IPS-18a (cell line): ENCODE data around the gene EP400.

Experiments
- H3K27ac ChIP-seq: one replicate; pipeline ENCODE4 v1.5.1; 2013; ENCODE audit warnings: low read length
- H3K27me3 ChIP-seq: one replicate; pipeline ENCODE4 v1.6.1; 2013; ENCODE audit warnings: mild to moderate bottlenecking, low read length; ENCODE audit not compliant: control insufficient read depth, insufficient read depth
- H3K36me3 ChIP-seq: one replicate; pipeline ENCODE4 v1.6.1; 2013; ENCODE audit warnings: low read depth, low read length; ENCODE audit not compliant: control insufficient read depth
- H3K4me1 ChIP-seq: one replicate; pipeline ENCODE4 v1.6.1; 2013; ENCODE audit warnings: low read depth, low read length; ENCODE audit not compliant: control insufficient read depth
- H3K4me3 ChIP-seq: one replicate; pipeline ENCODE4 v1.5.1; 2013; ENCODE audit warnings: low read length
- H3K9ac ChIP-seq: one replicate; pipeline ENCODE4 v1.6.1; 2013; ENCODE audit warnings: mild to moderate bottlenecking, low read length, moderate library complexity
- H3K9me3 ChIP-seq: one replicate; pipeline ENCODE4 v1.6.1; 2013; ENCODE audit warnings: low read depth, low read length; ENCODE audit not compliant: control insufficient read depth

The EP400 gene

DNA sequence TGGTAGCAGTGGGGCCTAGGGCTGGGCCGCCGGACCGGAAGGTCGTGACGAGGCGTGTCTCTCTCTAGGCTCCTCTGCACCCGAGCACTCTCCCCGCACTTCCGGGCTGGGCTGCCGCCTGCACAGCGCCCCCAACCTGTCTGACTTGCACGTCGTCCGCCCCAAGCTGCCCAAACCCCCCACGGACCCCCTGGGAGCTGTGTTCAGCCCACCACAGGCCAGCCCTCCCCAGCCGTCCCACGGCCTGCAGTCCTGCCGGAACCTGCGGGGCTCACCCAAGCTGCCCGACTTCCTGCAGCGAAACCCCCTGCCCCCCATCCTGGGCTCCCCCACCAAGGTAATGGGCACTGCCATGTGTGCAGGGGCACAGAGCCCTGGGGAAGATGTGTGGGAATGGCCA is 33.9 kb upstream of the EP400 start:
- H3K4me3 ChIP-seq, result no peak overlapping the region
- H3K9me3 ChIP-seq, result no peaks in the 10 kb centered on the region
- no peak overlapping the region for H3K9ac ChIP-seq
- H3K36me3 ChIP-seq, result peaks cover 45% of the 10 kb centered on the region
- H3K27me3 ChIP-seq, result no peaks in the 10 kb centered on the region
- H3K27ac ChIP-seq, result no peak overlapping the region
- H3K4me1 ChIP-seq, result no peaks in the 10 kb centered on the region

DNA sequence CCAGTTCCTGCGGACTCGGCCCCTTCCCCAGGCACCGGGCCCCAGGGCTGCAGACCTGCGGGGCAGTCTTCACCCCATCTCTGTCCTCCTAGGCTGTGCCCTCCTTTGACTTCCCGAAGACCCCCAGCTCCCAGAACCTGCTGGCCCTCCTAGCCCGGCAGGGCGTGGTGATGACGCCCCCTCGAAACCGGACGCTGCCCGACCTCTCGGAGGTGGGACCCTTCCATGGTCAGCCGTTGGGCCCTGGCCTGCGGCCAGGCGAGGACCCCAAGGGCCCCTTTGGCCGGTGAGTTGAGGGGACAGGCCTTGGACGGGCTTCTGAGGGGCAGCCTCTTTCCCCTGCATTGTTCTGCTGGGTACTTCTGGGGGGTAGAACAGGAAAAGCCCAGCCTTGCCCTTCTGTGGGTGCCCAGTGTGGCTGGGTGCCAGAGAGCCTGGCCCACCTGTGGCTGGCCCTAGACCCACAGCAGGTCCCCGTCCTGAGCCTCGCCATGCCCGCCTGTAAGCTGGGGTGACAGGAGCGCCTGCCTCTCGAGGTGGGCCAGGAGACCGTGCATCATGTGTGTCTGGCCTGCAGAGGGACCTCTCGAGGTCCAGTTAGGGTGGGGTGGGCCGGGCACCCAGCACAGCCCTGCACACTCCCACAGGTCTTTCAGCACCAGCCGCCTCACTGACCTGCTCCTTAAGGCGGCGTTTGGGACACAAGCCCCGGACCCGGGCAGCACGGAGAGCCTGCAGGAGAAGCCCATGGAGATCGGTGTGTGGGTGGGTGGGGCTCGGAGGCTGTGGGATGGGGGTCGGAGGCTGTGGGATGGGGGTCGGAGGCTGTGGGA is 33.2 kb upstream of the EP400 start:
- Histone ChIP-seq H3K9me3 (no peaks in the 10 kb centered on the region), H3K9ac (no peak overlapping the region), H3K27ac (no peak overlapping the region), H3K4me3 (no peak overlapping the region), H3K36me3 (peaks cover 44% of the 10 kb centered on the region), H3K4me1 (no peaks in the 10 kb centered on the region), H3K27me3 (no peaks in the 10 kb centered on the region)

DNA sequence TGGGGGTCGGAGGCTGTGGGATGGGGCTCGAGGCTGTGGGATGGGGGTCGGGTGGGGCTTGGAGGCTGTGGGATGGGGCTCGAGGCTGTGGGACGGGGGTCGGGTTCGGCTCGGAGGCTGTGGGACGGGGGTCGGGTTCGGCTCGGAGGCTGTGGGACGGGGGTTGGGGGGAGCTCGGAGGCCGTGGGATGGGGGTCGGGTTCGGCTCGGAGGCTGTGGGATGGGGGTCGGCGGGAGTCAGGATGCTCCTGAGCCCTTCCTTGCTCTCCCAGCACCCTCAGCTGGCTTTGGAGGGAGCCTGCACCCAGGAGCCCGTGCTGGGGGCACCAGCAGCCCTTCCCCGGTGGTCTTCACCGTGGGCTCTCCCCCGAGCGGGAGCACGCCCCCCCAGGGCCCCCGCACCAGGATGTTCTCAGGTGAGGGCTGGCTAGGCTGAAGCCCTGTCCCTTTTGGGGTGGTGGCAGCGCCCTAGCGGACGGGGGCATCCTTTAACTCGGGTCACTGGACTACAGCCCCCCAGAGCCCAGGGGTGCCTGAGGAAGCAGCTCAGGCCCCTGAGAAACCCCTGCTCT is 32.5 kb upstream of the EP400 start:
- H3K27ac ChIP-seq, result no peak overlapping the region
- H3K36me3 ChIP-seq, result peaks cover 40% of the 10 kb centered on the region
- no peak overlapping the region for H3K9ac ChIP-seq

DNA sequence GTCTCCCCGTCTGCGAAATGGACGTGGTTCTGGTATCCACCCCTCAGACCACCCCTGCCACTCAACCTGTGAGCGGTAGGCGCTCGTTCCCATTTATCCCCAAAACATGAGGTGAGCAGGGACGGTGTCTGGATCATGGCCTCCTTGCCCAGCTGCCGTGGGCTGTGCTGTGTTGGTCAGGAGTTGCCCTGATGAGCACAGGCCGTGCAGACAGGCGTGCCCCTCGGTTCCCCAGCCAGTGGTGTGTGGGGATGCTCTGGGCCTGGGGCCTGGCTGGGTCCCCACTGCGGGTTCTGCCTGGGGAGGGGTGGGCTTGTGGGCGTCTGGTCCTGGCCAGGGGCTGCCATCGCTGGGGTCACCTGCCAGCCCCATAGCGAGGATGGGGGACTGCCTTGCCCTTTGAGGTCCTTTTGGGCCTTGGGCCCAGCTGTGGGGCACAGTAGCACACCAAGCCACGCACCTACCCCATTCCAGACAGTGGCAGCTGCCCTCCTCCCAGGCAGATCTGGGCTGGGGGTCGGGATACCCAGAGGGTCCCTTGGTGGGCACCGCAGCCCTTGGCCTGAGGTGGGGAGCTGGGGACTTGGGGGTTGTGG is 31.9 kb upstream of the EP400 start:
- Histone ChIP-seq H3K27ac (no peak overlapping the region), H3K36me3 (peaks cover 39% of the 10 kb centered on the region), H3K9ac (no peak overlapping the region), H3K4me1 (no peaks in the 10 kb centered on the region), H3K9me3 (no peaks in the 10 kb centered on the region), H3K4me3 (no peak overlapping the region), H3K27me3 (no peaks in the 10 kb centered on the region)

More for the DNA sequence above, 32.5 kb upstream of the EP400 start:
- no peaks in the 10 kb centered on the region for H3K9me3 ChIP-seq
- H3K4me1 ChIP-seq, result no peaks in the 10 kb centered on the region
- H3K4me3 ChIP-seq, result no peak overlapping the region
- no peaks in the 10 kb centered on the region for H3K27me3 ChIP-seq

DNA sequence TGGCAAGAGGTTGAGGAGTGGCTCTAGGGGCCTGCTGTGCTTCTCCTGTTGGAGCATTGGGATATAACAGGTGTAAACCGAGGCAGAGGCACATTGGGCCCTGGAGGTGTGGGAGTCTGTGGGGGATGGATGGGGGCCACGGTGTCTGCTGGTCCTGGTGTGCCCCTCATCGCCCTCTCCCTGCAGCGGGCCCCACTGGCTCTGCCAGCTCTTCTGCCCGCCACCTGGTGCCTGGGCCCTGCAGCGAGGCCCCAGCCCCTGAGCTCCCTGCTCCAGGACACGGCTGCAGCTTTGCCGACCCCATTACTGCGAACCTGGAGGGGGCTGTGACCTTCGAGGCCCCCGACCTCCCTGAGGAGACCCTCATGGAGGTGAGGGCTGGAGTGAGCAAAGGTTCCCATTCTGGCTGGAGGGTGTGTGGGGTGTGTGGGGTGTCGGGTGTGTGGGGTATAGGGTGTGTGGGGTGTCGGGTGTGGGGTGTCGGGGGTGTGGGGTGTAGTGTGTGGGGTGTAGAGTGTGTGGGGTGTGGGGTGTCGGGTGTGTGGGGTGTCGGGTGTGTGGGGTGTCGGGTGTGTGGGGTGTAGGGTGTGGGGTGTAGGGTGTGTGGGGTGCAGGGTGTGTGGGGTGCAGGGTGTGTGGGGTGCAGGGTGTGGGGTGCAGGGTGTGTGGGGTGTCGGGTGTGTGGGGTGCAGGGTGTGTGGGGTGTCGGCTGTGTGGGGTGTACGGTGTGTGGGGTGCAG is 31.3 kb upstream of the EP400 start:
- Histone ChIP-seq H3K9ac (no peak overlapping the region), H3K27me3 (no peaks in the 10 kb centered on the region), H3K36me3 (peaks cover 39% of the 10 kb centered on the region), H3K4me1 (no peaks in the 10 kb centered on the region), H3K27ac (no peak overlapping the region), H3K9me3 (no peaks in the 10 kb centered on the region), H3K4me3 (no peak overlapping the region)

DNA sequence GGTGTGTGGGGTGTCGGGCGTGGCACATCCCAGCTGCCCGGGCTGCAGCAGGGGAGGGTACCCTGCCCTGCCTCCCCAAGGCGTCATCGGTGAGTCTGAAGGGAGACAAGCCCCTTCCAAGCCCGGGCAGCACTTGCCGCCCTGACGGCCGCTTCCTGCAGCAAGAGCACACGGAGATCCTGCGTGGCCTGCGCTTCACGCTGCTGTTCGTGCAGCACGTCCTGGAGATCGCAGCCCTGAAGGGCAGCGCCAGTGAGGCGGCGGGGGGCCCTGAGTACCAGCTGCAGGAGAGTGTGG is 30.7 kb upstream of the EP400 start:
- peaks cover 36% of the 10 kb centered on the region for H3K36me3 ChIP-seq
- no peak overlapping the region for H3K4me3 ChIP-seq
- no peaks in the 10 kb centered on the region for H3K4me1 ChIP-seq
- H3K9me3 ChIP-seq, result no peaks in the 10 kb centered on the region
- H3K9ac ChIP-seq, result no peak overlapping the region
- no peak overlapping the region for H3K27ac ChIP-seq
- no peaks in the 10 kb centered on the region for H3K27me3 ChIP-seq

DNA sequence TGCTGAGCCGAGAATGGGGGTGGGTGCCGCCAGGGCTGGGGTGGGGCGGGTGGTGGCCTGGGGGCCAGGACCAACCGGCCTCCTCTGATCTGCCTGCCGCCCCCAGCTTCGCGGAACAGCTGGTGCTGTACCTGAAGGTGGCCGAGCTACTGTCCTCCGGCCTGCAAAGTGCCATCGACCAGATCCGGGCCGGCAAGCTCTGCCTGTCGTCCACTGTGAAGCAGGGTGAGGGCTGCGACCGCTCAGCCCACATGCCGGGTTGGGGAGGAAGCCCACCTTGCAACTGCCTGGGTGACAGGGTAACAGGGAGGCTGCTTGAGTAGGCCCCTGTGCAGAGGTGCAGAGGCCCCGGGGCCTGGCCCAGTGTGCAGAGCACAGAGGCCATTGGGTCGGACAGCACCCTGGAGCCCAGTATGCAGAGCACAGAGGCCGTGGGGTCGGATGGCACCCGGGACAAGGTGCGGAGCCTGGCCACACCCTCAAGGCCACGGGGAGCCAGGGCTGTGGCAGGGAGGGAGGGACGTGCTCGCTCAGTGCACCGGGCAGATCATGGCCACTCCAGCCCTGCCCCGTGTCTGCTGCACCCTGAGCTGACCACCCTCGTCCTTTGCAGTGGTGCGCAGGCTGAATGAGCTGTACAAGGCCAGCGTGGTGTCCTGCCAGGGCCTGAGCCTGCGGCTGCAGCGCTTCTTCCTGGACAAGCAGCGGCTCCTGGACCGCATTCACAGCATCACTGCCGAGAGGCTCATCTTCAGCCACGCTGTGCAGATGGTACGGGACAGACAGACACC is 30.2 kb upstream of the EP400 start:
- peaks cover 30% of the 10 kb centered on the region for H3K36me3 ChIP-seq
- no peaks in the 10 kb centered on the region for H3K4me1 ChIP-seq
- H3K27ac ChIP-seq, result no peak overlapping the region
- H3K27me3 ChIP-seq, result no peaks in the 10 kb centered on the region
- no peak overlapping the region for H3K9ac ChIP-seq
- H3K4me3 ChIP-seq, result no peak overlapping the region
- H3K9me3 ChIP-seq, result no peaks in the 10 kb centered on the region

DNA sequence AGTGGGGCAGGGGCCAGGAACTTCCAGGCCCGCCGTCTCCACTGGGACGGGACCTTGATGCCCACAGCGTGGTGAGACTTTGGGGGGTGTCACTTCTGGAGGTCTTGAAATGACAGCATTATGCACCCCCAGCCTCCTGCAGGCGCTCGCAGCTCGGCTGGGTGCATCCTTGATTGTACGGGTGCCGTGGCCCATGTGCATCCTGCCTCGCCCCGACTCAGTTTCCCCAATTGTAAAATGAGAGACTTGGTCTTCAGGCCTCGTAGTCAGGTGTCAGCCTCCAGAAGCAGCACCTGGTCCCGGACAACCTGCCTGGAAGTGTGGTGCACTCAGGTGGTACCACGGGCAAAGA is 29.6 kb upstream of the EP400 start:
- Histone ChIP-seq H3K27ac (no peak overlapping the region), H3K27me3 (no peaks in the 10 kb centered on the region), H3K4me3 (no peak overlapping the region), H3K36me3 (peaks cover 25% of the 10 kb centered on the region), H3K9ac (no peak overlapping the region), H3K9me3 (no peaks in the 10 kb centered on the region), H3K4me1 (no peaks in the 10 kb centered on the region)

DNA sequence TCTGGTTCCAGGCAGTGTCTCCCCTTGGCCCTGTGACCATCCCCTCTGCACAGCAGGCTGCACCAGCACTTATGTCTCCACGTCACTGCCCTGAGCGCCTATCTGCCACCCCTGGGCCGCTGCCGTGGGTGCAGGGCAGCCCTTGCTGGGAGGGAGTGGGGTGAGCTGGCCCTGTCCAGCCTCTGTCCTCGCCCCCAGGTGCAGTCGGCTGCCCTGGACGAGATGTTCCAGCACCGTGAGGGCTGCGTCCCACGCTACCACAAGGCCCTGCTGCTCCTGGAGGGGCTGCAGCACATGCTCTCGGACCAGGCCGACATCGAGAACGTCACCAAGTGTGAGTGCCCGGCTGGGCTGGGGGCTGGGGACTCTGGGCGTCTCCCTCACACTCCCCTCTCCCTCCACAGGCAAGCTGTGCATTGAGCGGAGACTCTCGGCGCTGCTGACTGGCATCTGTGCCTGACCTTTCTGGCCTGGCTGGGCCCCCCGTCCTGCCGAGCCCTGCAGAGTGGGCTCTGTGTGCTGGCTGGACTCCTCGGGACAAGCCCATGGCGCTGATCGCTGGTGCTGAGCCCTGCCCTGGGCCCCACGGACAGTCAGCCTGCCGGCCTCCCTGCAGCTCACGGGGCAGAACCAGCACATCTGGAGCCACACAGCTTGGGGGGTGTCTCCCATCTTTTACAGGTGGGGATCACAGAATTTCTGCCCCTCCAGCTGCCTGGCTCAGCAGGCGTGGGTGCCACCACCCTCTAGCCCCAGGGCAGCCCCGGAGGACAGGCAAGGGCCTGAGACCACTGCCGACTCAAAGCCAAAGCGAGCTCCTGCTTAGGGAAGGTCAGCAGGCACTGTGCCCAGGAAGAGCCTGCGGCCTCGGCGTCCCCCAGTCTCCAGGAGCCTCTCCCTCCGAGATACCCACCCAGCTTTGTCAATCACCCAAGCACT is 28.6 kb upstream of the EP400 start:
- Histone ChIP-seq H3K4me3 (no peak overlapping the region), H3K4me1 (no peaks in the 10 kb centered on the region), H3K9me3 (no peaks in the 10 kb centered on the region), H3K36me3 (peaks cover 21% of the 10 kb centered on the region), H3K9ac (no peak overlapping the region), H3K27me3 (no peaks in the 10 kb centered on the region), H3K27ac (no peak overlapping the region)

DNA sequence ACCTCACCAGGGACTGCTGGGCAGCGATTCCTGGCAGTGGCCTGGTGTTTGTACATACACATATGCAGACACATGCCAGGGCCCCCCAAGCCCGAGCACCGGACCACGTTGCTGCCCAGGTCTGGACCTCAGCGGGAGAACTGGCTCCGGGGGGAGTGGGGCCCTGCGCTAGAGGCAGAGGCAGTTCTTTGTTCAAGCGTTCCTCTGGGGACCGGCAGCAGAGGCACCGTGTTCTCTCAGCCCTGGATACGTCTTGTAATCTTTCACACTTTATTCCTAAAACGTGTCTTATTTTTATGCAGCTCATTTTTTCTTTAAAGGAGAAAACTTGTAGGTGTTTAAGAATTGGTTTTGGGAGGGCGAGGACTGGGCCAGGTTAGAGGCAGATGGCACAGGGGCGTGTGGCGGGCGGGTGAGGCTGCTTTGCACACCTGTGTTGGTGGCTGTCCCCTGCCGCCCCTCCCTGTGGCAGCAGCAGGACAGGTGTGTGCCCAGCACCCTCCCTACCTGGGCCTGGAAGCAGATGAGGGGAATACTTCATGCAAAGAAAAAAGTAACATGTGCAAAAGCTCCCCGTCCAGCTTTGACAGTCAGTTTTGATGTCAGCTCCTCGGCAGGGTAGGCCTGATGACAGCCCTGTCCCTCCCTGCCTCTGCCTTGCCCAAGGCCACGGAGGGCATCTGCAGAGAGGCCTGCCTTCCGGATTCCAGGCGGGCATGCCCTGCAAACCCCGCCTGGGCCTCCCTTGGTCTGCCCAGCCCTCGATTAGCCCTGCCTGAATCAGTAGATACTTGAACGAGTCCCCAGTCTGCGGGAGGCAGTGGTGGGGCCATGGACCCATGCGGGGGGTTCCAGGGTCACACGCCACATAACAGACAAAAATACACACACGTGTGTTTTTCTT is 27.6 kb upstream of the EP400 start:
- no peaks in the 10 kb centered on the region for H3K27me3 ChIP-seq
- peaks cover 20% of the 10 kb centered on the region for H3K36me3 ChIP-seq
- H3K9ac ChIP-seq, result no peak overlapping the region
- no peaks in the 10 kb centered on the region for H3K4me1 ChIP-seq
- H3K4me3 ChIP-seq, result no peak overlapping the region
- H3K9me3 ChIP-seq, result no peaks in the 10 kb centered on the region
- no peak overlapping the region for H3K27ac ChIP-seq
